Immature natural killer cell (primary cell): ENCODE measurements around the gene MAP3K20. TPM values are rescaled to one million over a fixed set of nuclear protein-coding genes. Genes with fewer than 3 reads are reported as not detected.
"Not testable (repeated sequence)": the region's sequence is repeated elsewhere in the genome, so short reads cannot be mapped to it uniquely, and the experiment has no call there.

Experiments
- DNase-seq, 3 donors: peaks; one replicate each; pipeline ENCODE4 v3.0.0; 2022; ENCODE audit warnings: mixed read lengths in 1 of 3
- H3K27ac Mint-ChIP-seq, 6 donors: one replicate each; pipeline ENCODE4 v1.8.0; 2020; ENCODE audit warnings: mixed read lengths in 6 of 6, mild to moderate bottlenecking in 5 of 6, inconsistent platforms in 4 of 6, moderate library complexity in 3 of 6
- H3K27me3 Mint-ChIP-seq, 3 donors: one replicate each; pipeline ENCODE4 v1.8.0; 2020 to 2021; ENCODE audit warnings: low read depth in 3 of 3, mild to moderate bottlenecking in 3 of 3, mixed read lengths in 3 of 3, moderate library complexity in 3 of 3, inconsistent platforms in 1 of 3
- H3K36me3 Mint-ChIP-seq, 3 donors: one replicate each; pipeline ENCODE4 v1.8.0; 2020; ENCODE audit warnings: mixed read lengths in 3 of 3, inconsistent platforms in 2 of 3, mild to moderate bottlenecking in 2 of 3
- H3K4me1 Mint-ChIP-seq, 2 donors: one replicate each; pipeline ENCODE4 v1.8.0; 2020; ENCODE audit warnings: inconsistent platforms in 2 of 2, mild to moderate bottlenecking in 2 of 2, mixed read lengths in 2 of 2, moderate library complexity in 1 of 2
- H3K4me3 Mint-ChIP-seq, 5 donors: one replicate each; pipeline ENCODE4 v1.8.0; 2020; ENCODE audit warnings: mild to moderate bottlenecking in 5 of 5, mixed read lengths in 5 of 5, inconsistent platforms in 3 of 5, moderate library complexity in 3 of 5
- H3K9me3 Mint-ChIP-seq, 6 donors: one replicate each; pipeline ENCODE4 v1.8.0; 2020; ENCODE audit warnings: mild to moderate bottlenecking in 6 of 6, mixed read lengths in 6 of 6, inconsistent platforms in 4 of 6, moderate library complexity in 3 of 6
- polyA plus RNA-seq, 3 donors: library from polyadenylated mRNA; unstranded; fragments of 300-500 nt; fragmentation: Illumina TruSeq; gene quantifications; one replicate each; pipeline ENCODE4 v1.2.3, GENCODE V29; 2021

Gene MAP3K20
- polyA plus RNA-seq, 3 donors from 2014 or later: 1.5 to 2.6 (median 2.2) TPM

GRCh38 chr2:173086518-173087213 is 11.0 kb downstream of the MAP3K20 start:
- H3K27ac Mint-ChIP-seq: no peak overlapping the region
- DNase-seq: no peak
- no peak overlapping the region for H3K4me3 Mint-ChIP-seq
- H3K36me3 Mint-ChIP-seq: no peaks in the 10 kb centered on the region
- peaks cover 0 to 3% (median 2%) of the 10 kb centered on the region in 3 donors for H3K27me3 Mint-ChIP-seq
- no peaks in the 10 kb centered on the region for H3K9me3 Mint-ChIP-seq
- no peaks in the 10 kb centered on the region for H3K4me1 Mint-ChIP-seq

GRCh38 chr2:173087214-173087581 is 11.6 kb downstream of the MAP3K20 start:
- Mint-ChIP-seq H3K4me3 (no peak overlapping the region), H3K9me3 (no peaks in the 10 kb centered on the region), H3K27ac (no peak overlapping the region), H3K36me3 (no peaks in the 10 kb centered on the region), H3K27me3 (peaks cover 0 to 3% (median 2%) of the 10 kb centered on the region in 3 donors), H3K4me1 (no peaks in the 10 kb centered on the region)
- DNase-seq: no peak

GRCh38 chr2:173087793-173088496 is 12.3 kb downstream of the MAP3K20 start:
- Mint-ChIP-seq H3K27me3 (peaks cover 0 to 3% (median 2%) of the 10 kb centered on the region in 3 donors), H3K27ac (no peak overlapping the region), H3K4me3 (no peak overlapping the region), H3K4me1 (no peaks in the 10 kb centered on the region), H3K9me3 (no peaks in the 10 kb centered on the region), H3K36me3 (no peaks in the 10 kb centered on the region)
- DNase-seq: no peak

GRCh38 chr2:173090276-173090877 is 14.7 kb downstream of the MAP3K20 start:
- H3K27me3 Mint-ChIP-seq: peaks cover 0 to 3% (median 2%) of the 10 kb centered on the region in 3 donors
- no peak for DNase-seq
- no peaks in the 10 kb centered on the region for H3K36me3 Mint-ChIP-seq
- no peak overlapping the region for H3K4me3 Mint-ChIP-seq
- H3K27ac Mint-ChIP-seq: no peak overlapping the region
- H3K4me1 Mint-ChIP-seq: no peaks in the 10 kb centered on the region
- H3K9me3 Mint-ChIP-seq: no peaks in the 10 kb centered on the region

GRCh38 chr2:173090973-173091660 is 15.5 kb downstream of the MAP3K20 start:
- DNase-seq: no peak
- H3K4me3 Mint-ChIP-seq: no peak overlapping the region
- no peaks in the 10 kb centered on the region for H3K4me1 Mint-ChIP-seq
- no peak overlapping the region for H3K27ac Mint-ChIP-seq
- peaks cover 0 to 3% (median 2%) of the 10 kb centered on the region in 3 donors for H3K27me3 Mint-ChIP-seq
- no peaks in the 10 kb centered on the region for H3K9me3 Mint-ChIP-seq
- no peaks in the 10 kb centered on the region for H3K36me3 Mint-ChIP-seq

- H3K27me3 Mint-ChIP-seq: peaks cover 0 to 3% (median 2%) of the 10 kb centered on the region in 3 donors
- H3K36me3 Mint-ChIP-seq: no peaks in the 10 kb centered on the region
- H3K9me3 Mint-ChIP-seq: no peaks in the 10 kb centered on the region
- H3K4me1 Mint-ChIP-seq: no peaks in the 10 kb centered on the region
- DNase-seq: no peak
- H3K27ac Mint-ChIP-seq: no peak overlapping the region
- no peak overlapping the region for H3K4me3 Mint-ChIP-seq
Observed at GRCh38 chr2:173091910-173092309, 16.3 kb downstream of the MAP3K20 start.

- H3K4me1 Mint-ChIP-seq: no peaks in the 10 kb centered on the region
- no peaks in the 10 kb centered on the region for H3K9me3 Mint-ChIP-seq
- H3K27ac Mint-ChIP-seq: no peak overlapping the region
- H3K27me3 Mint-ChIP-seq: peaks cover 0 to 3% (median 0%) of the 10 kb centered on the region in 3 donors
- DNase-seq: no peak
- no peak overlapping the region for H3K4me3 Mint-ChIP-seq
- H3K36me3 Mint-ChIP-seq: no peaks in the 10 kb centered on the region
Observed at GRCh38 chr2:173092844-173093402, 17.3 kb downstream of the MAP3K20 start.

GRCh38 chr2:173093617-173094016 is 18.0 kb downstream of the MAP3K20 start:
- H3K9me3 Mint-ChIP-seq, DNase-seq, H3K27me3 Mint-ChIP-seq, H3K4me3 Mint-ChIP-seq, H3K27ac Mint-ChIP-seq, H3K4me1 Mint-ChIP-seq, H3K36me3 Mint-ChIP-seq: not testable (repeated sequence)

GRCh38 chr2:173094731-173095130 is 19.1 kb downstream of the MAP3K20 start:
- Mint-ChIP-seq H3K27me3 (peaks cover 0 to 2% (median 0%) of the 10 kb centered on the region in 3 donors), H3K4me1 (no peaks in the 10 kb centered on the region), H3K9me3 (no peaks in the 10 kb centered on the region), H3K36me3 (peaks cover 0 to 4% (median 0%) of the 10 kb centered on the region in 3 donors), H3K4me3 (no peak overlapping the region), H3K27ac (no peak overlapping the region)
- DNase-seq: no peak

GRCh38 chr2:173095356-173095755 is 19.7 kb downstream of the MAP3K20 start:
- DNase-seq: no peak
- no peaks in the 10 kb centered on the region for H3K9me3 Mint-ChIP-seq
- H3K27me3 Mint-ChIP-seq: peaks cover 0 to 2% (median 0%) of the 10 kb centered on the region in 3 donors
- no peak overlapping the region for H3K4me3 Mint-ChIP-seq
- H3K27ac Mint-ChIP-seq: no peak overlapping the region
- no peaks in the 10 kb centered on the region for H3K4me1 Mint-ChIP-seq
- peaks cover 0 to 4% (median 0%) of the 10 kb centered on the region in 3 donors for H3K36me3 Mint-ChIP-seq

- no peak overlapping the region for H3K4me3 Mint-ChIP-seq
- no peaks in the 10 kb centered on the region for H3K9me3 Mint-ChIP-seq
Observed at GRCh38 chr2:173099271-173099670, 23.6 kb downstream of the MAP3K20 start.

GRCh38 chr2:173099804-173100203 is 24.2 kb downstream of the MAP3K20 start:
- no peaks in the 10 kb centered on the region for H3K9me3 Mint-ChIP-seq
- peaks cover 0 to 4% (median 0%) of the 10 kb centered on the region in 3 donors for H3K36me3 Mint-ChIP-seq
- H3K27me3 Mint-ChIP-seq: peaks cover 0 to 2% (median 0%) of the 10 kb centered on the region in 3 donors
- H3K27ac Mint-ChIP-seq: no peak overlapping the region
- H3K4me3 Mint-ChIP-seq: no peak overlapping the region
- no peak for DNase-seq
- peaks cover 0 to 5% of the 10 kb centered on the region in 2 donors for H3K4me1 Mint-ChIP-seq

More at GRCh38 chr2:173099271-173099670, 23.6 kb downstream of the MAP3K20 start:
- no peak for DNase-seq
- H3K27me3 Mint-ChIP-seq: peaks cover 0 to 2% (median 0%) of the 10 kb centered on the region in 3 donors
- no peak overlapping the region for H3K27ac Mint-ChIP-seq
- peaks cover 0 to 5% of the 10 kb centered on the region in 2 donors for H3K4me1 Mint-ChIP-seq
- H3K36me3 Mint-ChIP-seq: peaks cover 0 to 4% (median 0%) of the 10 kb centered on the region in 3 donors

GRCh38 chr2:173101687-173102086 is 26.0 kb downstream of the MAP3K20 start:
- H3K36me3 Mint-ChIP-seq: peaks cover 0 to 4% (median 0%) of the 10 kb centered on the region in 3 donors
- no peaks in the 10 kb centered on the region for H3K9me3 Mint-ChIP-seq
- H3K4me3 Mint-ChIP-seq: peak overlapping the region in 1 of 5 donors; percentile 2
- peaks cover 0 to 5% of the 10 kb centered on the region in 2 donors for H3K4me1 Mint-ChIP-seq
- peaks cover 0 to 2% (median 0%) of the 10 kb centered on the region in 3 donors for H3K27me3 Mint-ChIP-seq
- no peak overlapping the region for H3K27ac Mint-ChIP-seq
- no peak for DNase-seq
